Stimulated activated CD4-positive, alpha-beta T cell treated with anti-CD3 and anti-CD28 coated beads, Interleukin-4, amount 100 ng/mL, for 1 hour (primary cell): ENCODE measurements around the gene CHTF18.
"Not testable (repeated sequence)": the region's sequence is repeated elsewhere in the genome, so short reads cannot be mapped to it uniquely, and the experiment has no call there.

Experiments used
- DNase-seq: peaks from one replicate; pipeline ENCODE4 v3.0.0-alpha.2; 2020

The CHTF18 gene

DNA sequence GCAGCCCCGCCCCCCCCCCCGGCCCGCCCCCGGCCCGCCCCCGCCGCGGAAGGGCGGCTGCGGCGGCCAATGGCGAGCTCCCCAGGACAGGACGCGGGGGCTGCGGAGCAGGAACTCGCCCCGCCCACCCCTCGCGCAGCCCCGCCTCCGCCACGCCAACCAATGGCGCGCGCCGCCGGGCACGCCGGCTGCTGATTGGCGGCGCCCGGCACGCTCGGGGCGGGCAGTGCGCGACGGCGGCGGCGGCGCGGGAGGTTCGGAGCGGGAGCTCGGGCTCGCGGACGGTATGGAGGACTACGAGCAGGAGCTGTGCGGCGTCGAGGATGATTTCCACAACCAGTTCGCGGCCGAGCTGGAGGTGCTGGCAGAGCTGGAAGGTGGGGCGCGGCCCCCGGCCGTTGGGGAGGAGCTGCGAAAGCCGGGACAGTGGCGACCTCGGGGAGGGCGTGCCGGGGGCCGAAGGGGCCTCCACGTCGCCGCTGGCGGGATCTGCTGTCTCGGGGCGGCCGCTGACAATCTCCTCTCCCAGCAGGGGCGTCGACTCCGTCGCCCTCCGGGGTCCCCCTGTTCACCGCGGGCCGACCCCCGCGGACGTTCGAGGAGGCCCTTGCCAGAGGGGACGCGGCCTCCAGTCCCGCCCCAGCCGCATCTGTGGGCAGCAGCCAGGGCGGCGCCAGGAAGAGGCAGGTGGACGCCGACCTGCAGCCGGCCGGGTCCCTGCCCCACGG, at the start of gene CHTF18:
Gene CHTF18 (plus strand): TSS at position 222 of the 728 bp plus-strand sequence. CDS start 65 bp downstream, at position 287.
- peak; percentile 93 for DNase-seq

DNA sequence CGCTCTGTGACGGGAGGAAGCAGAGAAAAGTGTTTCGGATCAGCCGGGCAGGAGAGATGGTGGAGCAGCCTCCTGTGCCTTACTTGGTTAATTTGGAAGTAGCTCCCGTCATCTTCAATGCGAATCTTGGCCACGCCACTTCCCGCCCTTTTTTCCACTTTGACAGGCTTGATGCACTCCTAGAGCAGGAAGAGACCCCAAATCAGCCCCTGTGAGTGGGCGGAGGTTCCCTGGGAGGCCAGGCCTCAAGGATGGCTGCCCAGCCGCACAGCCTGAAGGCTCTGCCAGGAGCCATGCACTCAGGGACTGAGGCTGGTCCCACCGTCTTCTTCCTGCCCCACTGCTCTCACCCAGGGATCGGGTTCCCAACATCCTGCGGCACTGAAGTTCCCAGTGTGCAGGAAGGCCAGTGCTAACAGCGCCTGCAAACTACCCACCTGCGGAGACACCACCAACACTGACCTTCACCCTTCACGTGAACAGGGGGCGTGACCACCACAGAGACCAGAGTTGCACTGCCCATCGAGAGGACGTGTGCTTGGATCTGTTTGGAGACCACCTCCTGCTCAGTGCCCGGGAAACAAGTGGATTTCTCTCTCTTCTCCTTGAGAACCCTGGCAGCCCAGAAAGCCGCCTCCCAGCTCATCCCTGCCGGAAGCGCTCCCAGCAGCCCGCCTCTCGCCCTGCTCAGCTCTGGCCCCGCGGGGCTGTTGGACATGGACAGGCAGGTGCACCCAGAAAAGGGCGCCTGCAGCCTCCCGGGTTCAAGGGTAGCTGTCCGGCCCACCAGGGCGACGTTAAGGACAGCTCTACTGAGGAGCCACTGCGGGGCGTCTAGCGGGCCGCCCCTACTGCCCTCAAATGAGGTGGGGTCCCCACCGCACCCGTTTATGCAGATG, 48.6 kb upstream of the CHTF18 start:
- DNase-seq = no peak

DNA sequence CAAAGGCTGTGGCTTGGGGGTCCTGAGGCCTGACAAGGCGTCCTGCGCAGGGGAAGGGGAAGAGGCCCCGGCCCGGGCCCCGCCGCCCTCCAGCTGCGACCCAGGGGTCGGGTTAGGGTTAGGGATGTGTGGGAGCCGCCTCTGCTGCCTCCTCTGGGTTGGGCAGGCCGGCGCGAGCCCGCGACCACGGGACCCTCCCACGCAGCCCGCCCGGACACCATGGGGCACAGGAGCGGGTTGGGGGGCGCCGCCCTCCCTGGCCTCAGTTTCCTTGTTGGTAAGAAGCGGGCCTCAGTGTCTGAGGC, 48.0 kb upstream of the CHTF18 start:
- DNase-seq = no peak

DNA sequence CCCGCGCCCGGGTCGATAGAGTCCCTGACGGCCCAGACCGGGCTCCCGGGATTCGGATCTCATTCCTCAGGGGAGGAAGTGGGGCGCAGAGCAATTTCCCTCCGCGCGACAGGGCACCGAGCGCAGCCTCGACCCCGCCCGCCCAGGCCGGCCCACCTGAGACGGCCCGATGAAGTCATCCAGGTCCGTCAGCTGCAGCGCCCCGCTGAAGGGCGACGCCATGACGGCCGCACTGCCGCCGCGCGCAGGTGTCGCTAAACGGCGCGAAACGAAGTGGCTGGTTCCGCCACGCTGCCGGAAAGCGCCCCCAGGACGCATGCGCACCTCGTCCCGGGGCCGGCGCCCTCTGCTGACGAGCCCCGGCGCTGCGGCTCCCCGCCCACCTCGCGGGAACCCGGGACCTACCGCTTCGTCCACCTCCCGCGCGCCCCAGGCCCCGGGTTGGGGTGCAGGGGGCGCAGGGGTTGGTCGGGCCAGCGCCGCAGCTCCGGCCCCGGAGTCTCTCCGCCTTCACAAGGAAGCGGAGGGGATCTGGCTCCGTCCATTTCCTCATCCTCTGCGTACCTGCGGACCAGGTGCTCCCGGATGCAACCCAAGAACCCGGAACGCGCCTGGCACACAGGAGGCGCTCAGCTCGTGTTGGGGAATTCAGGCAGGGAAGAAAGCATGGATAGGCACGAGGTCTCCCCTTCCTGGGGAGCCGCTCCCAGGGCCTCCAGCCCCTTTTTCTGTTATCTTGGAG, 47.5 kb upstream of the CHTF18 start, which contains the start of gene CIAO3:
Gene CIAO3 (minus strand): TSS at position 234 of the 742 bp plus-strand sequence. CDS start 12 bp downstream, at position 222.
- DNase-seq = peak; percentile 89

DNA sequence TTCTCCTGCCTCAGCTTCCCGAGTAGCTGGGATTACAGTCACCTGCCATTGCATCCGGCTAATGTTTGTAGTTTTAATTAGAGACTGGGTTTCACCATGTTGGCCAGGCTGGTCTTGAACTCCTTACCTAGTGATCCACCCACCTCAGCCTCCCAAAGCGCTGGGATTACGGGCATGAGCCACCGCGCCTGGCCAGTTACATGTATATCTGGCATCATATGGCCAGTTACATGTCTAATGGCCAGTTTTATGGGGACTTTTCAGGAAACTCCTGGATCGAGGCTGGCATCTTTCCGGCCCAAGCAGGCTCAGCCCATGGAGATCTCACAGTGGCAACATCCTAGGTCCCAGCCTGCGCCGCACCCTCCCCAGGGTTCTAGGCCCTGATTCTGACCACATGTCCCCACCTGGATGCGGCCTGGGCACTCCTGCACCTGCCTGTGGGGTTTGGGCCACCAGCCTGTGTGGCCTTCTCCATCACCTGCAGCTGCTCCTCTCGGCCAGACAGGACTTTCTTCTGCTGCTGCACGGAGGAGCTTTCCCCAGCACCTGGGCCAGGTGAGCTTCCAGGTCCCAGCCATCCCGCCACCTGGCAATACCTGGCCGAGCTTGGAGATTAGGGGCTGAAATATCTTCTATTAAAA, 46.3 kb upstream of the CHTF18 start:
- DNase-seq = no peak

DNA sequence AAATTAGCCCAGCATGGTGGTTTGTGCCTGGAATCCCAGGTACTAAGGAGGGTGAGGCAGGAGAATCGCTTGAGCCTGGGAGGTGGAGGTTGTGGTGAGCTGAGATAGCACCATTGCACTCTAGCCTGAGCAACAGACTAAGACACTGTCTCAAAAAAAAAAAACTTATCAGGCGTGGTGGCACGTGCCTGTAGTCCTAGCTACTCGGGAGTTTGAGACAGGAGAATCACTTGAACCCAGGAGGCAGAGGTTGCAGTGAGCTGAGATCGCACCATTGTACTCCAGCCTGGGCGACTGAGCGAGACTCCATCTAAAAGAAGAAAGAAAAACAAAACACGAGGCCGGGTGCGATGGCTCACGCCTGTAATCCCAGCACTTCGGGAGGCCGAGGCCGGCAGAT, 45.5 kb upstream of the CHTF18 start:
- DNase-seq = not testable (repeated sequence)

DNA sequence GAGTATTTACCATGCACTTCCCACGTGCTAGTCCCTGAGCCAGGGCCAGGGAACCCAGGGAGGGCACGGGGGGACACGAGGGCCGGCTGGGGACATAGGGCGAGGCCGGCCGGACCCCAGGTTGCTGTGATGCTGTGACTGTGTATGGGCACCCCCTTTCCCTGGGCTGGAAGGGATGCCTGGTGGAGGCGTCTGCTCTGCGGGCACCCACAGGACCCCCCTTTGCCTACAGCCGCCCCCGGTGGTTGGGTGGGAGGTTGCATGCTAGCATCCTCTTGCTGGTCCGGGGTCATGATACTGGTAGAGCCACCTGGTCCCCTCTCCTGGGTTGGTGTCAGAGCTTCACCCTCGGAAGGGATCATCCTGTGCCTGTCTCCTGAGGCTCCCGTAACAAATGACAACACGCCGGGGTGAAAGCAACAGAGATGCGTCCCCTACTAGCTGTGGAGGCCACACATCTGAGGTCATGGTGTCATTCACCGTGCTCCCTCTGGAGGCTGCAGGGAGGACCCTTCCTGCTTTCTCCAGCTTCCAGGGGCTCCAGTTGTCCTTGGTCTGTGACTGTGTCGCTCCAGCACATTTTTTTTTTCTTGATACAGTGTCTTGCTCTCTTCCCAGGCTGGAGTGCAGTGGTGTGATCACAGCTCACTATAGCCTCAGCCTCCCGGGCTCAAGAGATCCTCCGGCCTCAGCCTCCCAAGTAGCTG, 44.5 kb upstream of the CHTF18 start:
- no peak for DNase-seq

GRCh38 chr16:745739-746138, 42.7 kb upstream of the CHTF18 start:
- DNase-seq = no peak

DNA sequence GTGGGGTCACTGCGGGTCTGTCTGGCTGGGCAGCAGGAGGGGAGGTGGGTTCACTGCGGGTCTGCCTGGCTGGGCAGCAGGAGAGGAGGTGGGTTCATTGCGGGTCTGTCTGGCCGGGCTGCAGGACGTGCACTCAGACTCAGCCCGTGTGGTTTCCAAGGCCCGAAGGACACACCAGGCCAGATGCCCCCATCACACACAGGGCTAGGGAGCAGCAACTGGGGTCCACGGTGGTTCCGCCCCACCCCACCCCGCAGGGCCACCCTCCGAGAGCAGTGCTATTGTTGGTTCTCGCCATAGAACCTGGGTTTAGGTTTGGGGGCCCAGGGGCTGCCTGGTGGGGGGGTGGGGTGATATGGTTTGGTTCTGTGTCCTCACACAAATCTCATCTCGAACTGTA, 41.8 kb upstream of the CHTF18 start:
- DNase-seq = no peak

GRCh38 chr16:747978-748746, 40.3 kb upstream of the CHTF18 start:
- no peak for DNase-seq

GRCh38 chr16:749010-749409, 39.4 kb upstream of the CHTF18 start:
- DNase-seq = no peak

DNA sequence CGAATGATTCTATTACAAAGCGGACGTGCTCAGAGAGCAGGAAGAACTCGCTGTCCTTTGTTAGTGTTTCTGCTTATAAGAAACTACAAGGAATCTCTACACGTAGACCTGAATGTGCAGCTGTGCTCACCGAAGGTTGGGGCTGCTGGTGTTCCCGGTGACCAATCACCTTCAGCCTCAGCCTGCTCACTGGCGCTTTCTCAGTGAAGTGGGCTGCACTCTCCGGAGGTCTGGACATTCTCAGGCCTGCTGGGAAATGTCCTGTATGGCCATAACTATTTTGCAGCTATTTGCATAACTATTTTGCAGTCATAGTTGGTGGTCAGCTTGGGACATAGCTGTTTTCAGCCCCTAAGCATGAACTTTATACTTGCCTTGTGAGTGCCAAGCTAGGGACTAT, 37.9 kb upstream of the CHTF18 start:
- no peak for DNase-seq

DNA sequence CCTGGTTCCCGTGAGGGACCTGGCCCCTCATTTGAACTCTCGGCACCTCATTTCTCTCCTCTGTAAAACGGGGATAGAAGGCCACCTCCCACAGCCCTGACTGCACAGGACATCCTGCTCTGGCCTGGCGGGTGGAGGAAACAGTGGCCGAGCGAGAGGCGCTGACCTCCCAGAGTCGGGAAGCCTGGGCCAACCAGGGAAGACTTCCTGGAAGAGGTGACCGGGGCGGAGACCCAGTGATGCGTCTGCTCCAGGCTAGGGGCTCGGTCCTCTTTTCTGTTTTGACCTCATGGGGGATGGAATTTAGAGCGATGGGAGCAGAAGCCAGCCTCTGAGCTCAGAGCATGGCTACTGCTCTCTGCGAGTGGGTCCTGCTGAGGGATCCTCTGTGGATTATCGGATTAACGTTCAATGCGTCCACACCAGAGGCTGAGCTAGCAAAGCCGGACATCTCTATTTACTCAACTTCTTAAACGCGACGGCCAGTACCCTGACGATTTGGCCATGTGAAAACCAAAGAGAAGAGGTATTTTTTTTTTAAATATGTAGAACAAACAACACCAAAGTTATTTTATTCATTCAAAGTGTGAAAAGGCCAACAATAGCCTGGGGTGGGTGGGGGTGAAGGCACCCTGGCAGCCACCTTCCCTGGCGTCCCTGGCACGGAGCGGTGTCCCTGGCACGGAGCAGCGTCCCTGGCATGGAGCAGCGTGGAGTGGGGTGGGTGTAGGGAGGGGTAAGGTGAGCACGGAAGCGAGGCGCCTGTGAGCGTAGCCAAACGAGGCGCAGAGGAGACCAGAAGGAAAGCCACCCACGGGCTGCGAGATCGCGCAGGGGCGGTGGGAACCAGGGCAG, 37.0 kb upstream of the CHTF18 start:
- no peak for DNase-seq

DNA sequence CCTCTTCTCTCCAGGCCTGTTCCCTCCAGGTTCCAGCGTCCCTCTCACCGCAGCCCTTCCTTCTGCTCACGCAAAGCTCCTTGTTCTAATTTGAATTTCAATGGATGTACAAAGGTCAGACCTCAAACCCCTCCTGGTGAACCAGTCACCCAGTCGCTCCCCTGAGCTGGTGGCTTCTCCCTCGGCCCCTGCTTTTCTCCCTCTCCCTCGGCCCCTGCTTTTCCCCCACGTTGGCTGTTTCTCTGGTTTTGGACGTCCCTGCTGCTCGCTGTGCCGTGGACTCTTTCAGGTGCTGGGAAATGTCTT, 36.5 kb upstream of the CHTF18 start:
- DNase-seq = no peak

- DNase-seq = not testable (repeated sequence)
Measured at GRCh38 chr16:754121-754607, 34.3 kb upstream of the CHTF18 start.

GRCh38 chr16:754656-755055, 33.8 kb upstream of the CHTF18 start:
- DNase-seq = no peak

DNA sequence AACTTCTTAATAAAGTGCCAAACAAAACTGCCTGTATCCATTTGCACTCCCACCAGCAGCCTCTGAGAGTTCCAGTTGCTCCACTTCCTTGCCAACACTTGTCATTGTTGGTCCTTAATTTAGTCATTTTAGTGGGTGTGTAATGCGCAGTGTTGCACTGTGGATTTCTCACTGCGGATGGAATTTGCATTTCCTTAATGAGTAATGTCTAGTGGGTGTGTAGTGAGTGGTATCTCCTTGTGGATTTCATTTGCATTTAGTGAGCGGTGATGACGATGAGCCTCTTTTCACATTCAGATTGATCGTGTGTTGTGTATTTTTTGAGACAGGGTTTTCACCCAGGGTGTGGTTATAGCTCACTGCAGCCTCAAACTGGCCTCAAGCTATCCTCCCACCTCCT, 32.0 kb upstream of the CHTF18 start:
- DNase-seq = no peak

DNA sequence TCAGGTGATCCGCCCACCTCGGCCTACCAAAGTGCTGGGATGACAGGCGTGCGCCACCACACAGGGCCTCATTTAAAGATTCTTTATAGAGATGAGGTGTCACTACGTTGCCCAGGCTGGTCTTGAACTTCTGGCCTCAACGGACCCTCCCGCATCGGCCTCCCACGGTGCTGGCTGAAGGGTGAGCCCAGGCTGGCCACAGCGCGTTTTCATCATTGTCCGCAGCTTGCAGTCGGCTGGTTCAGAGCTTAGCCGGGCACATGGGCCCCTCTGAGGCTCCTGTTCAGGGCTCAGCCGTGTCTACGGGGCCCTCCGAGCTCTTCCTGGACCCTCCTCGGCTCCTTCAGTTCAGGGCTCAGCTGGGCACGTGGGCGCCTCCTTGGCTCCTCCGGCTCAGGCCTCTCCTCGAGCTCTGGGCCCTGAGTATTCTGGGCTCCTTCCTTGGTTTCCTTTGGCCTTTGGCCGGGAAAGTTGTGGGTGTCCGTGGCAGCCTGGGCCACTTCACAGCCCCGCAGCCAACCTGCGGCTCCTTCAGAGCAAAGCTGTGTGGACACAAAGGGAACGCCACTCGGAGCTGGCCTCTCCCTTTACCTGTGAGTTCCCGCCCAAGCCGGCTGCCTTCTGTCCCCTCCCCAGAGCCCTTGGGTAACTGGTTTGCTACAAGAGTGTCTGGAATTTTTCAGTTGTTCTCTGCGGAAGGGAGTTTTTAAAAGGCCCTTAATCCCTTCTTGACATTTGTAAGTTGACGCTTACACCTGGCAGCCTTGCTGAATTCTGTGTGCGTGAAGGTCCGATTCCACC, 29.1 kb upstream of the CHTF18 start:
- DNase-seq = no peak

GRCh38 chr16:760065-760464, 28.4 kb upstream of the CHTF18 start:
- no peak for DNase-seq
